ENCODE measurements around the gene FAM222A.

Gene FAM222A

DNA sequence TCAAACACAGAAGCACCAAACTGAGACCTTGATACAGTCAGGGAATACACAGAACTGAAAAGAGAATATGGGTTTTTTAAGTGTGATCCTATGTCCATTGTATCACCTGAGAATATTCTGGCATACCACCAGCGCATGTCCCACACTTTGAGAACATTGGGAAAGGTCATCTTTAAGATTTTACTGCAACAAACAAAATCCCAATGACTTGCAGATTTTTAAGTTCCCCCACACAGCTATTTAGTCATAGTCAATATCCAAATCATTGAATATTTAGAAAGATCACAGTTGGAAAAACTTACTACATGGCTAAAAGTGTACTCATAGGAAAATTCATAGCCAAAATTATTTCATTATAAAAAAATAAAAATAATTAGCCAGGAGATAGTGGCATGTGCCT is 65.1 kb downstream of the FAM222A start:
- ChIA-PET POLR2A (no interaction called here), CTCF (interaction anchor here (0.6 to 9.3 kb wide), 3 partner anchors 13 to 260 kb away, joined by 3 to 89 read pairs (median 5); no protein-coding TSS in a partner anchor)
- H3K4me1 ChIP-seq (ENCODE audit: control insufficient read depth, insufficient read depth, low read length): no peaks in the 10 kb centered on the region
- H3K27ac ChIP-seq (ENCODE audit: extremely low read depth, low read depth, low read length): no peak overlapping the region
- TF ChIP-seq EGR2 (tag by site-specific recombination; IDR thresholded peaks at IDR 0.05; ENCODE audit: low read depth): no peak
- no peak for TF ChIP-seq ZNF626 (tag by site-specific recombination; IDR thresholded peaks at IDR 0.05)
- TF ChIP-seq, protein P1, sequence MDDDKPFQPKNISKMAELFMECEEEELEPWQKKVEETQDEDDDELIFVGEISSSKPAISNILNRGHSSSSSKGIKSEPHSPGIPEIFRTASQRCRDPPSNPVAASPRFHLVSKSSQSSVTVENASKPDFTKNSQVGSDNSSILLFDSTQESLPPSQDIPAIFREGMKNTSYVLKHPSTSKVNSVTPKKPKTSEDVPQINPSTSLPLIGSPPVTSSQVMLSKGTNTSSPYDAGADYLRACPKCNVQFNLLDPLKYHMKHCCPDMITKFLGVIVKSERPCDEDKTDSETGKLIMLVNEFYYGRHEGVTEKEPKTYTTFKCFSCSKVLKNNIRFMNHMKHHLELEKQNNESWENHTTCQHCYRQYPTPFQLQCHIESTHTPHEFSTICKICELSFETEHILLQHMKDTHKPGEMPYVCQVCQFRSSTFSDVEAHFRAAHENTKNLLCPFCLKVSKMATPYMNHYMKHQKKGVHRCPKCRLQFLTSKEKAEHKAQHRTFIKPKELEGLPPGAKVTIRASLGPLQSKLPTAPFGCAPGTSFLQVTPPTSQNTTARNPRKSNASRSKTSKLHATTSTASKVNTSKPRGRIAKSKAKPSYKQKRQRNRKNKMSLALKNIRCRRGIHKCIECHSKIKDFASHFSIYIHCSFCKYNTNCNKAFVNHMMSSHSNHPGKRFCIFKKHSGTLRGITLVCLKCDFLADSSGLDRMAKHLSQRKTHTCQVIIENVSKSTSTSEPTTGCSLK (tag by site-specific recombination; IDR thresholded peaks at IDR 0.05): no peak
- TF ChIP-seq, protein P2, sequence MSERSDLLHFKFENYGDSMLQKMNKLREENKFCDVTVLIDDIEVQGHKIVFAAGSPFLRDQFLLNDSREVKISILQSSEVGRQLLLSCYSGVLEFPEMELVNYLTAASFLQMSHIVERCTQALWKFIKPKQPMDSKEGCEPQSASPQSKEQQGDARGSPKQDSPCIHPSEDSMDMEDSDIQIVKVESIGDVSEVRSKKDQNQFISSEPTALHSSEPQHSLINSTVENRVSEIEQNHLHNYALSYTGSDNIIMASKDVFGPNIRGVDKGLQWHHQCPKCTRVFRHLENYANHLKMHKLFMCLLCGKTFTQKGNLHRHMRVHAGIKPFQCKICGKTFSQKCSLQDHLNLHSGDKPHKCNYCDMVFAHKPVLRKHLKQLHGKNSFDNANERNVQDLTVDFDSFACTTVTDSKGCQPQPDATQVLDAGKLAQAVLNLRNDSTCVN (tag by site-specific recombination; optimal IDR thresholded peaks at IDR 0.05): no peak
- no peak for TF ChIP-seq ZNF768 (tag by site-specific recombination; IDR thresholded peaks at IDR 0.05)
- TF ChIP-seq REPIN1 (tag by site-specific recombination; IDR thresholded peaks at IDR 0.05; ENCODE audit: low read depth): no peak
- no peak for TF ChIP-seq ZNF202 (tag by site-specific recombination; IDR thresholded peaks at IDR 0.05; ENCODE audit: borderline replicate concordance)
- no peak for TF ChIP-seq KLF9 (tag by site-specific recombination; IDR thresholded peaks at IDR 0.05; ENCODE audit: low read depth)
- TF ChIP-seq PATZ1 (tag by site-specific recombination; IDR thresholded peaks at IDR 0.05): no peak
- TF ChIP-seq SCRT1 (tag by site-specific recombination; IDR thresholded peaks at IDR 0.05; ENCODE audit: borderline replicate concordance): no peak
- no peak for TF ChIP-seq ZNF48 (tag by site-specific recombination; IDR thresholded peaks at IDR 0.05)
- no peak for TF ChIP-seq HOXC10 (CRISPR knock-in tag; IDR thresholded peaks at IDR 0.05)
- no peak for TF ChIP-seq ZNF221 (tag by site-specific recombination; IDR thresholded peaks at IDR 0.05; ENCODE audit: borderline replicate concordance)
- H3K36me3 ChIP-seq (ENCODE audit: control insufficient read depth in 2 of 2, insufficient read depth in 1 of 2, low read length in 2 of 2): no peaks in the 10 kb centered on the region
- H3K9me3 ChIP-seq (ENCODE audit: control insufficient read depth, insufficient read depth, low read depth, low read length): no peaks in the 10 kb centered on the region
- no peak overlapping the region for H3K4me3 ChIP-seq (ENCODE audit: low read depth, low read length)

DNA sequence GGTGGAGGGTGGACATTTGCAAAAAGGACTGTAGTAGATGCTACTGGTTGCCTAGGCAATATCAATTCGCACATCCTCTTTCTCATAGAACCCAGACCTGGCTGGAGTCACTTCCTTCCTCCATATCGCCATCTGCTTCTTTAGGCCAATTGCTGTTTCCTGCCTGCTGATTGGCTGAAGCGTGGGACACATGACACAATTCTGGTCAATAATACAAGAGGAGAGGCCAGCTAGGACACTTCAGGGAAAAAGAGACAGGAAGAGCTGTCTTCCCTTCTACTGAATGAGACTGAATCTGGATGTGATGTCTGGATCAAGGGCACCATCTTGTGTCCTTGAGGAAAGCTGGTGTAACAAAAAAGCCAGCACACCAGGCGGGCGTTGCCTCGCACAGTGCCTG is 65.8 kb downstream of the FAM222A start:
- ChIA-PET CTCF (interaction anchor here (9.3 kb wide), 1 partner anchor 260 kb away, joined by 89 read pairs; no protein-coding TSS in a partner anchor), POLR2A (no interaction called here)
- H3K9me3 ChIP-seq (ENCODE audit: control insufficient read depth, insufficient read depth, low read depth, low read length): no peaks in the 10 kb centered on the region
- no peak overlapping the region for H3K27ac ChIP-seq (ENCODE audit: extremely low read depth, low read depth, low read length)
- H3K4me1 ChIP-seq (ENCODE audit: control insufficient read depth, insufficient read depth, low read length): no peaks in the 10 kb centered on the region
- H3K4me3 ChIP-seq (ENCODE audit: low read depth, low read length): no peak overlapping the region
- H3K36me3 ChIP-seq (ENCODE audit: control insufficient read depth in 2 of 2, insufficient read depth in 1 of 2, low read length in 2 of 2): no peaks in the 10 kb centered on the region
- TF ChIP-seq, protein P3, sequence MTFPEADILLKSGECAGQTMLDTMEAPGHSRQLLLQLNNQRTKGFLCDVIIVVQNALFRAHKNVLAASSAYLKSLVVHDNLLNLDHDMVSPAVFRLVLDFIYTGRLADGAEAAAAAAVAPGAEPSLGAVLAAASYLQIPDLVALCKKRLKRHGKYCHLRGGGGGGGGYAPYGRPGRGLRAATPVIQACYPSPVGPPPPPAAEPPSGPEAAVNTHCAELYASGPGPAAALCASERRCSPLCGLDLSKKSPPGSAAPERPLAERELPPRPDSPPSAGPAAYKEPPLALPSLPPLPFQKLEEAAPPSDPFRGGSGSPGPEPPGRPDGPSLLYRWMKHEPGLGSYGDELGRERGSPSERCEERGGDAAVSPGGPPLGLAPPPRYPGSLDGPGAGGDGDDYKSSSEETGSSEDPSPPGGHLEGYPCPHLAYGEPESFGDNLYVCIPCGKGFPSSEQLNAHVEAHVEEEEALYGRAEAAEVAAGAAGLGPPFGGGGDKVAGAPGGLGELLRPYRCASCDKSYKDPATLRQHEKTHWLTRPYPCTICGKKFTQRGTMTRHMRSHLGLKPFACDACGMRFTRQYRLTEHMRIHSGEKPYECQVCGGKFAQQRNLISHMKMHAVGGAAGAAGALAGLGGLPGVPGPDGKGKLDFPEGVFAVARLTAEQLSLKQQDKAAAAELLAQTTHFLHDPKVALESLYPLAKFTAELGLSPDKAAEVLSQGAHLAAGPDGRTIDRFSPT (tag by site-specific recombination; IDR thresholded peaks at IDR 0.05): no peak
- TF ChIP-seq ZFP3 (tag by site-specific recombination; IDR thresholded peaks at IDR 0.05; ENCODE audit: low read depth): no peak
- no peak for TF ChIP-seq ZNF248 (tag by site-specific recombination; IDR thresholded peaks at IDR 0.05)
- no peak for TF ChIP-seq ZNF24 (tag by site-specific recombination; IDR thresholded peaks at IDR 0.05)
- no peak for TF ChIP-seq ZSCAN4 (tag by site-specific recombination; IDR thresholded peaks at IDR 0.05)
- TF ChIP-seq ZNF626 (tag by site-specific recombination; IDR thresholded peaks at IDR 0.05): no peak
- no peak for TF ChIP-seq KLF17 (tag by site-specific recombination; IDR thresholded peaks at IDR 0.05)
- TF ChIP-seq, protein P4, sequence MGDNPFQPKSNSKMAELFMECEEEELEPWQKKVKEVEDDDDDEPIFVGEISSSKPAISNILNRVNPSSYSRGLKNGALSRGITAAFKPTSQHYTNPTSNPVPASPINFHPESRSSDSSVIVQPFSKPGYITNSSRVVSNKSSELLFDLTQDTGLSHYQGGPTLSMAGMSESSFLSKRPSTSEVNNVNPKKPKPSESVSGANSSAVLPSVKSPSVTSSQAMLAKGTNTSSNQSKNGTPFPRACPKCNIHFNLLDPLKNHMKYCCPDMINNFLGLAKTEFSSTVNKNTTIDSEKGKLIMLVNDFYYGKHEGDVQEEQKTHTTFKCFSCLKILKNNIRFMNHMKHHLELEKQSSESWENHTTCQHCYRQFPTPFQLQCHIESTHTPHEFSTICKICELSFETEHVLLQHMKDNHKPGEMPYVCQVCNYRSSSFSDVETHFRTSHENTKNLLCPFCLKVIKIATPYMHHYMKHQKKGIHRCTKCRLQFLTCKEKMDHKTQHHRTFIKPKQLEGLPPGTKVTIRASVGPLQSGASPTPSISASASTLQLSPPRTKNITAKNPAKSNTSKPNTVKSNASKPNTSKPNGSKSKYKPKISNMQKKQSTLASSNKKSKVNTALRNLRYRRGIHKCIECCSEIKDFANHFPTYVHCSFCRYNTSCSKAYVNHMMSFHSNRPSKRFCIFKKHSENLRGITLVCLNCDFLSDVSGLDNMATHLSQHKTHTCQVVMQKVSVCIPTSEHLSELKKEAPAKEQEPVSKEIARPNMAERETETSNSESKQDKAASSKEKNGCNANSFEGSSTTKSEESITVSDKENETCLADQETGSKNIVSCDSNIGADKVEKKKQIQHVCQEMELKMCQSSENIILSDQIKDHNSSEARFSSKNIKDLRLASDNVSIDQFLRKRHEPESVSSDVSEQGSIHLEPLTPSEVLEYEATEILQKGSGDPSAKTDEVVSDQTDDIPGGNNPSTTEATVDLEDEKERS (tag by site-specific recombination; IDR thresholded peaks at IDR 0.05): no peak
- TF ChIP-seq ZNF223 (tag by site-specific recombination; IDR thresholded peaks at IDR 0.05): no peak
- no peak for TF ChIP-seq ZNF530 (tag by site-specific recombination; IDR thresholded peaks at IDR 0.05; ENCODE audit: low read depth)

All from HEK293 (cell line).